SK-N-SH (cell line): ENCODE results near the gene IFIT1B. TPM values are rescaled to one million over a fixed set of nuclear protein-coding genes. Genes with fewer than 3 reads are reported as not detected.

Source experiments
- CTCF ChIA-PET: fragments of 300-600, 350-600 bp; formaldehyde crosslinking; extraction: SDS; loops from one replicate; lab custom pipeline; 2021; lab: Yijun Ruan, JAX
- POLR2A ChIA-PET: fragments of 350-600 bp; sonication (Branson Sonifier 250); formaldehyde crosslinking; extraction: SDS; loops from one replicate; lab custom pipeline; 2020; ENCODE audit warnings: antibody characterized with exemption, inconsistent platforms; lab: Yijun Ruan, JAX
- DNase-seq: peaks from one replicate; pipeline ENCODE4 v3.0.0; 2012
- H2AFZ ChIP-seq: fragments of 200-600 bp; sonication (generic); 2 replicates; pipeline ENCODE4 v1.8.1; 2016; ENCODE audit warnings: antibody characterized with exemption, mild to moderate bottlenecking, low read depth
- H3F3A ChIP-seq: fragments of 200-600 bp; sonication (generic); replicated peaks from 2 replicates; pipeline ENCODE3; 2016; ENCODE audit warnings: antibody characterized with exemption, mild to moderate bottlenecking; ENCODE audit not compliant: insufficient read depth
- H3K27ac ChIP-seq, 2 experiments: fragments of 200-500 bp in 1 of 2; fragments of 200-600 bp in 1 of 2; sonication (Bioruptor generic) in 1 of 2; sonication (generic), shearing (Covaris generic) in 1 of 2; 2 replicates each; pipeline versions ENCODE4 v1.5.1 to v1.6.1; 2014 to 2016; ENCODE audit warnings: low read depth in 2 of 2, inconsistent platforms in 1 of 2, low read length in 1 of 2, mild to moderate bottlenecking in 1 of 2, mixed read lengths in 1 of 2
- H3K27me3 ChIP-seq: fragments of 200-600 bp; sonication (generic), shearing (Covaris generic); 2 replicates; pipeline ENCODE4 v1.6.1; 2016; ENCODE audit warnings: mixed run types; ENCODE audit not compliant: insufficient read depth
- H3K36me3 ChIP-seq, 2 experiments: fragments of 200-500 bp in 1 of 2; fragments of 200-600 bp in 1 of 2; sonication (Bioruptor generic) in 1 of 2; sonication (generic) in 1 of 2; replicated peaks in 1 of 2; 2 replicates each; pipeline versions ENCODE3 to v1.5.1; 2014 to 2016; ENCODE audit warnings: low read length in 1 of 2, mild to moderate bottlenecking in 1 of 2; ENCODE audit not compliant: insufficient read depth in 2 of 2, control insufficient read depth in 1 of 2
- H3K4me1 ChIP-seq, 2 experiments: fragments of 200-500 bp in 1 of 2; fragments of 200-600 bp in 1 of 2; sonication (Bioruptor generic) in 1 of 2; sonication (generic), shearing (Covaris generic) in 1 of 2; 2 replicates each; pipeline versions ENCODE4 v1.5.1 to v1.6.1; 2014 to 2016; ENCODE audit warnings: low read depth in 1 of 2, low read length in 1 of 2, mixed run types in 1 of 2; ENCODE audit not compliant: insufficient read depth in 2 of 2, control insufficient read depth in 1 of 2
- H3K4me2 ChIP-seq: fragments of 200-600 bp; sonication (generic), shearing (Covaris generic); 2 replicates; pipeline ENCODE4 v1.6.1; 2017; ENCODE audit warnings: mixed run types
- H3K4me3 ChIP-seq, 2 experiments: fragments of 200-500 bp in 1 of 2; fragments of 200-600 bp in 1 of 2; sonication (Bioruptor generic) in 1 of 2; sonication (generic), shearing (Covaris generic) in 1 of 2; 2 replicates each; pipeline versions ENCODE4 v1.5.1 to v1.8.1; 2014 to 2016; ENCODE audit warnings: low read depth in 2 of 2, inconsistent platforms in 1 of 2, low read length in 1 of 2, mild to moderate bottlenecking in 1 of 2, mixed read lengths in 1 of 2, moderate library complexity in 1 of 2
- H3K79me2 ChIP-seq: fragments of 200-600 bp; sonication (generic); 2 replicates; pipeline ENCODE4 v1.8.1; 2017; ENCODE audit warnings: mild to moderate bottlenecking; ENCODE audit not compliant: insufficient read depth
- H3K9ac ChIP-seq: fragments of 200-600 bp; sonication (generic); 2 replicates; pipeline ENCODE4 v1.6.1; 2017; ENCODE audit warnings: mixed run types
- H3K9me2 ChIP-seq: fragments of 200-600 bp; sonication (generic); 2 replicates; pipeline ENCODE4 v1.6.1; 2017; ENCODE audit warnings: mixed run types
- H3K9me3 ChIP-seq: fragments of 200-600 bp; sonication (generic); 2 replicates; pipeline ENCODE4 v1.6.1; 2017; ENCODE audit warnings: mixed run types, mild to moderate bottlenecking, moderate library complexity
- H4K20me1 ChIP-seq: fragments of 200-600 bp; sonication (generic); 2 replicates; pipeline ENCODE4 v1.6.1; 2017; ENCODE audit warnings: mild to moderate bottlenecking, mixed run types; ENCODE audit not compliant: insufficient read depth
- CHD2 ChIP-seq: fragments of 150-350 bp; IDR thresholded peaks from 2 replicates; pipeline ENCODE4 v1.6.1; 2018; ENCODE audit warnings: low read length; ENCODE audit not compliant: partially characterized antibody
- EP300 ChIP-seq, 2 experiments: IDR thresholded peaks; 2 replicates each; pipeline versions ENCODE4 v1.4.0 to v1.6.1; 2012; ENCODE audit warnings: borderline replicate concordance in 1 of 2, low read depth in 1 of 2, low read length in 1 of 2
- EZH2phosphoT487 ChIP-seq: fragments of 200-600 bp; sonication (generic); IDR thresholded peaks from 2 replicates; pipeline ENCODE4 v1.6.1; 2017; ENCODE audit warnings: low read depth, mixed run types, mild to moderate bottlenecking, antibody characterized with exemption, moderate library complexity, borderline replicate concordance
- FOXJ3 ChIP-seq: sonication (generic); formaldehyde crosslinking; IDR thresholded peaks from 2 replicates; pipeline ENCODE4 v1.5.1; 2020; ENCODE audit warnings: mild to moderate bottlenecking, missing genetic modification reagents
- GABPA ChIP-seq: IDR thresholded peaks from 2 replicates; pipeline ENCODE4 v1.4.0; 2012; ENCODE audit warnings: low read depth, mild to moderate bottlenecking
- GATA2 ChIP-seq: sonication (generic); formaldehyde crosslinking; IDR thresholded peaks from 2 replicates; pipeline ENCODE4 v1.5.0; 2020; ENCODE audit warnings: mild to moderate bottlenecking, missing genetic modification reagents
- JUND ChIP-seq: IDR thresholded peaks from 2 replicates; pipeline ENCODE4 v1.4.0; 2012
- MEF2A ChIP-seq: IDR thresholded peaks from 2 replicates; pipeline ENCODE4 v1.4.0; 2012; ENCODE audit warnings: low read depth, borderline replicate concordance
- NFIC ChIP-seq: IDR thresholded peaks from 2 replicates; pipeline ENCODE4 v1.4.0; 2012; ENCODE audit warnings: borderline replicate concordance
- NRF1 ChIP-seq: IDR thresholded peaks from 2 replicates; pipeline ENCODE4 v1.6.1; 2012; ENCODE audit warnings: low read depth, mild to moderate bottlenecking, low read length
- POLR2AphosphoS5 ChIP-seq: IDR thresholded peaks from 2 replicates; pipeline ENCODE4 v1.6.1; 2012; ENCODE audit warnings: low read depth, low read length
- RAD21 ChIP-seq: IDR thresholded peaks from 2 replicates; pipeline ENCODE4 v1.6.1; 2012; ENCODE audit warnings: mild to moderate bottlenecking, low read length
- RCOR1 ChIP-seq: fragments of 150-350 bp; IDR thresholded peaks from 2 replicates; pipeline ENCODE4 v1.6.1; 2017; ENCODE audit warnings: antibody characterized with exemption, low read length
- REST ChIP-seq: IDR thresholded peaks from 2 replicates; pipeline ENCODE4 v1.6.1; 2012; ENCODE audit warnings: mild to moderate bottlenecking, low read depth, low read length, moderate library complexity
- RFX5 ChIP-seq: IDR thresholded peaks from 2 replicates; pipeline ENCODE4 v1.6.1; 2012; ENCODE audit warnings: mild to moderate bottlenecking, improper control_type of control experiment, low read length
- RXRA ChIP-seq: IDR thresholded peaks from 2 replicates; pipeline ENCODE4 v1.4.0; 2012; ENCODE audit warnings: low read depth, mild to moderate bottlenecking, borderline replicate concordance
- SIN3A ChIP-seq: IDR thresholded peaks from 2 replicates; pipeline ENCODE4 v1.6.1; 2012; ENCODE audit warnings: low read depth, mild to moderate bottlenecking, low read length, moderate library complexity, borderline replicate concordance
- SMC3 ChIP-seq: IDR thresholded peaks from 2 replicates; pipeline ENCODE4 v1.6.1; 2012; ENCODE audit warnings: low read depth, low read length, improper control_type of control experiment
- TAF1 ChIP-seq: IDR thresholded peaks from 2 replicates; pipeline ENCODE4 v1.6.1; 2012; ENCODE audit warnings: low read depth, mild to moderate bottlenecking, low read length, moderate library complexity, borderline replicate concordance
- TCF12 ChIP-seq: IDR thresholded peaks from 2 replicates; pipeline ENCODE4 v1.4.0; 2012
- TEAD4 ChIP-seq: IDR thresholded peaks from 2 replicates; pipeline ENCODE4 v1.4.0; 2012; ENCODE audit warnings: mild to moderate bottlenecking, borderline replicate concordance; ENCODE audit not compliant: insufficient read depth
- YY1 ChIP-seq: IDR thresholded peaks from 2 replicates; pipeline ENCODE4 v1.4.0; 2012; ENCODE audit warnings: low read depth, mild to moderate bottlenecking
- WGBS: methylation state at CpG from one replicate; pipeline ENCODE4 v1.1.6; 2017; ENCODE audit warnings: low lambda C conversion rate; 5-methylcytosine and 5-hydroxymethylcytosine counted together
- polyA plus RNA-seq, 3 experiments: library from polyadenylated mRNA; depleted of rRNA; stranded (reverse); fragments of >200 nt; gene quantifications; 2 replicates each; pipeline ENCODE4 v1.2.3, GENCODE V29; 2012
- TF ChIP-seq, protein P1 (sequence below): IDR thresholded peaks from 2 replicates; pipeline ENCODE4 v1.4.0; 2012; ENCODE audit warnings: low read depth, borderline replicate concordance
- TF ChIP-seq, protein P2 (sequence below): IDR thresholded peaks from 2 replicates; pipeline ENCODE4 v1.4.0; 2012; ENCODE audit warnings: low read depth
- TF ChIP-seq, protein P3 (sequence below): IDR thresholded peaks from 2 replicates; pipeline ENCODE4; 2012
- TF ChIP-seq, protein P4 (sequence below): IDR thresholded peaks from 2 replicates; pipeline ENCODE4 v1.4.0; 2012; ENCODE audit warnings: low read depth, borderline replicate concordance

IFIT1B gene
- polyA plus RNA-seq, 1 of the 3 experiments (the other 2 are of a cell fraction) = 0.03 TPM

DNA sequence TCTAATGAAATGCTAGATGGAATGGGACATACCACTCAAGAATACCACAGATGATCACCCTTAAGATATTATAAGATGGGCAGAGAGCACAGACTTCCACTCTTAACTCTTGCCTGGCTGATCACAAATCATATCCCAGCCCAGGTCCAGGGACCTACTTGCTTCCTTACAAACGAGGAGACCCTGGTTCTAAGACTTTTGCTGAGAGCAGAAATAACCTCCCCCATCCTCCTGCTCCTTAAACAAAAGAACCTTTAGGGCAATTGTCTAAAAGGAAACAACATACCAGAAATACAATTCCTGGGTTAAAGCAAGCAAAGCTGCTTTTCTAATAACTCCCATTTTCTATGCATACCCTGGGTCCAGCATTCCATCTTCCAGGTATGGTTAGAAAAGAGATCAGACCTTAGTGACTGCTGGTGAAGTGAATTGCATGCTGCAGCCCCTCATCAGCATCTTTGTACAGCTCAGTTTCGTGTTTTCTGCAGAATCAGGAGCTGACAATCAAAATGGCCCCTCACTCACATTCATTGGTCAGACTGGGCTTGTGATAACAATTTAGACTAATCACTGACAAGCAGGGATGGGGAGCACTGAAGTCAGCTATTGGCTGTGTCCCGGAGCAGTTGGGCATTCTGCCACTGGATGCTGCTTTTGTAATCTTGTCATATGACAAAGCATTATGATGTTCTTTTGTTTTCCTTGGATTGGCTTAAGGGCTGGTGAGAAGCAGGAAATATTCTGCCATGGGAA, 35.5 kb upstream of the IFIT1B start:
- H3K36me3 ChIP-seq = peaks cover 9 to 17% of the 10 kb centered on the region in 2 experiments
- H3K4me2 ChIP-seq = peak overlapping the region; percentile 73
- H2AFZ ChIP-seq = peak overlapping the region; percentile 85
- CTCF ChIA-PET = interaction anchor here (0.7 to 1.7 kb wide), 4 partner anchors 18 to 72 kb away, joined by 3 to 6 read pairs (median 4); no protein-coding TSS in a partner anchor
- WGBS = 21% methylated on average over 3 of the region's 3 CpGs
- peaks cover 19% of the 10 kb centered on the region; the same call in 1 of the 2 replicates for H3K79me2 ChIP-seq
- no peaks in the 10 kb centered on the region for H3K9me2 ChIP-seq
- H3K27ac ChIP-seq = peak overlapping the region; percentile 78 to 93
- H3K27me3 ChIP-seq = no peaks in the 10 kb centered on the region
- H4K20me1 ChIP-seq = no peaks in the 10 kb centered on the region
- POLR2A ChIA-PET = interaction anchor here (1.1 kb wide), 1 partner anchor 58 kb away, joined by 4 read pairs; no protein-coding TSS in a partner anchor
- peaks cover 7 to 20% of the 10 kb centered on the region in 2 experiments; a peak in 3 of 4 replicates for H3K4me1 ChIP-seq
- peak overlapping the region; percentile 64; the same call in 1 of the 2 replicates for H3K9ac ChIP-seq
- DNase-seq = peak; percentile 73
- peaks cover 6% of the 10 kb centered on the region for H3F3A ChIP-seq
- peak overlapping the region; percentile 55 to 61 for H3K4me3 ChIP-seq
- H3K9me3 ChIP-seq = no peaks in the 10 kb centered on the region
- no peak for TF ChIP-seq GATA2
- TF ChIP-seq NRF1 = no peak
- TF ChIP-seq SMC3 = no peak
- peak; percentile 86 for TF ChIP-seq YY1
- TF ChIP-seq FOXJ3 (CRISPR knock-in tag) = no peak
- no peak for TF ChIP-seq EZH2phosphoT487
- no peak; the same call in 1 of the 2 replicates for TF ChIP-seq TAF1
- TF ChIP-seq TEAD4 = no peak
- TF ChIP-seq RXRA = no peak
- TF ChIP-seq JUND = no peak
- TF ChIP-seq POLR2AphosphoS5 = peak; percentile 53
- no peak for TF ChIP-seq TCF12
- TF ChIP-seq REST = no peak
- peak; percentile 38; the same call in 1 of the 2 replicates for TF ChIP-seq NFIC
- TF ChIP-seq, protein P1, sequence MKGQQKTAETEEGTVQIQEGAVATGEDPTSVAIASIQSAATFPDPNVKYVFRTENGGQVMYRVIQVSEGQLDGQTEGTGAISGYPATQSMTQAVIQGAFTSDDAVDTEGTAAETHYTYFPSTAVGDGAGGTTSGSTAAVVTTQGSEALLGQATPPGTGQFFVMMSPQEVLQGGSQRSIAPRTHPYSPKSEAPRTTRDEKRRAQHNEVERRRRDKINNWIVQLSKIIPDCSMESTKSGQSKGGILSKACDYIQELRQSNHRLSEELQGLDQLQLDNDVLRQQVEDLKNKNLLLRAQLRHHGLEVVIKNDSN = peak; percentile 59
- TF ChIP-seq GABPA = no peak
- no peak for TF ChIP-seq RAD21
- TF ChIP-seq EP300 (IDR thresholded peaks at IDR 0.05; ENCODE audit: borderline replicate concordance in 1 of 2, low read depth in 1 of 2, low read length in 1 of 2) = no peak
- TF ChIP-seq SIN3A = 0 out of 2 replicates have a peak, but pooled peaks have one; percentile 24
- TF ChIP-seq RCOR1 = no peak
- peak; percentile 18 for TF ChIP-seq CHD2
- TF ChIP-seq RFX5 = peak; percentile 72
- TF ChIP-seq, protein P2, sequence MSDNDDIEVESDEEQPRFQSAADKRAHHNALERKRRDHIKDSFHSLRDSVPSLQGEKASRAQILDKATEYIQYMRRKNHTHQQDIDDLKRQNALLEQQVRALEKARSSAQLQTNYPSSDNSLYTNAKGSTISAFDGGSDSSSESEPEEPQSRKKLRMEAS = peak; percentile 16; the same call in 1 of the 2 replicates
- TF ChIP-seq, protein P3, sequence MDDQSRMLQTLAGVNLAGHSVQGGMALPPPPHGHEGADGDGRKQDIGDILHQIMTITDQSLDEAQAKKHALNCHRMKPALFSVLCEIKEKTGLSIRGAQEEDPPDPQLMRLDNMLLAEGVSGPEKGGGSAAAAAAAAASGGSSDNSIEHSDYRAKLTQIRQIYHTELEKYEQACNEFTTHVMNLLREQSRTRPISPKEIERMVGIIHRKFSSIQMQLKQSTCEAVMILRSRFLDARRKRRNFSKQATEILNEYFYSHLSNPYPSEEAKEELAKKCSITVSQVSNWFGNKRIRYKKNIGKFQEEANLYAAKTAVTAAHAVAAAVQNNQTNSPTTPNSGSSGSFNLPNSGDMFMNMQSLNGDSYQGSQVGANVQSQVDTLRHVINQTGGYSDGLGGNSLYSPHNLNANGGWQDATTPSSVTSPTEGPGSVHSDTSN = 0 out of 2 replicates have a peak, but pooled peaks have one; percentile 5
- no peak for TF ChIP-seq MEF2A
- TF ChIP-seq, protein P4, sequence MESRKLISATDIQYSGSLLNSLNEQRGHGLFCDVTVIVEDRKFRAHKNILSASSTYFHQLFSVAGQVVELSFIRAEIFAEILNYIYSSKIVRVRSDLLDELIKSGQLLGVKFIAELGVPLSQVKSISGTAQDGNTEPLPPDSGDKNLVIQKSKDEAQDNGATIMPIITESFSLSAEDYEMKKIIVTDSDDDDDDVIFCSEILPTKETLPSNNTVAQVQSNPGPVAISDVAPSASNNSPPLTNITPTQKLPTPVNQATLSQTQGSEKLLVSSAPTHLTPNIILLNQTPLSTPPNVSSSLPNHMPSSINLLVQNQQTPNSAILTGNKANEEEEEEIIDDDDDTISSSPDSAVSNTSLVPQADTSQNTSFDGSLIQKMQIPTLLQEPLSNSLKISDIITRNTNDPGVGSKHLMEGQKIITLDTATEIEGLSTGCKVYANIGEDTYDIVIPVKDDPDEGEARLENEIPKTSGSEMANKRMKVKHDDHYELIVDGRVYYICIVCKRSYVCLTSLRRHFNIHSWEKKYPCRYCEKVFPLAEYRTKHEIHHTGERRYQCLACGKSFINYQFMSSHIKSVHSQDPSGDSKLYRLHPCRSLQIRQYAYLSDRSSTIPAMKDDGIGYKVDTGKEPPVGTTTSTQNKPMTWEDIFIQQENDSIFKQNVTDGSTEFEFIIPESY = no peak
